HUES48 (cell line): Measurements from ENCODE around the gene KIF18B.
A peak's percentile ranks its signal among the peaks of the same experiment; 100 is the strongest.

Experiments used
- H3K27ac ChIP-seq: one replicate; pipeline ENCODE4 v1.7.0; 2013; ENCODE audit warnings: low read depth, low read length, inconsistent platforms
- H3K27me3 ChIP-seq: 2 replicates; pipeline ENCODE4 v1.6.1; 2013; ENCODE audit warnings: mild to moderate bottlenecking, low read length; ENCODE audit not compliant: control insufficient read depth, insufficient read depth
- H3K36me3 ChIP-seq: 2 replicates; pipeline ENCODE4 v1.6.1; 2013; ENCODE audit warnings: low read length; ENCODE audit not compliant: control insufficient read depth, insufficient read depth
- H3K4me1 ChIP-seq: 2 replicates; pipeline ENCODE4 v1.6.1; 2013; ENCODE audit warnings: mild to moderate bottlenecking, low read length; ENCODE audit not compliant: control insufficient read depth, insufficient read depth
- H3K4me3 ChIP-seq: 2 replicates; pipeline ENCODE4 v1.5.1; 2013; ENCODE audit warnings: mild to moderate bottlenecking, low read depth, low read length
- H3K9ac ChIP-seq: 2 replicates; pipeline ENCODE4 v1.6.1; 2013; ENCODE audit warnings: mild to moderate bottlenecking, low read depth, low read length, moderate library complexity
- H3K9me3 ChIP-seq: 2 replicates; pipeline ENCODE4 v1.6.1; 2013; ENCODE audit warnings: low read length; ENCODE audit not compliant: control insufficient read depth, insufficient read depth

Gene KIF18B

GRCh38 chr17:44901411-44901921, 46.1 kb downstream of the KIF18B start:
- no peak overlapping the region for H3K27ac ChIP-seq
- no peaks in the 10 kb centered on the region; the same call in 1 of the 2 replicates for H3K4me1 ChIP-seq
- no peak overlapping the region for H3K4me3 ChIP-seq
- no peaks in the 10 kb centered on the region for H3K27me3 ChIP-seq
- no peak overlapping the region for H3K9ac ChIP-seq
- peaks cover 3% of the 10 kb centered on the region; the same call in 1 of the 2 replicates for H3K36me3 ChIP-seq
- H3K9me3 ChIP-seq: no peaks in the 10 kb centered on the region

- Histone ChIP-seq H3K36me3 (peaks cover 6% of the 10 kb centered on the region), H3K27ac (no peak overlapping the region), H3K9me3 (no peaks in the 10 kb centered on the region), H3K4me3 (no peak overlapping the region), H3K27me3 (no peaks in the 10 kb centered on the region), H3K9ac (no peak overlapping the region), H3K4me1 (no peaks in the 10 kb centered on the region; the same call in 1 of the 2 replicates)
Measured at GRCh38 chr17:44900894-44901293, 46.7 kb downstream of the KIF18B start.

- no peaks in the 10 kb centered on the region for H3K4me1 ChIP-seq
- H3K27me3 ChIP-seq: no peaks in the 10 kb centered on the region
Measured at GRCh38 chr17:44899074-44899782, 48.3 kb downstream of the KIF18B start, which contains the start of gene EFTUD2. TSS of gene EFTUD2 (minus strand) at chr17:44899445. CDS start at chr17:44894521, 4,924 bp downstream.

GRCh38 chr17:44898768-44899073, 48.9 kb downstream of the KIF18B start:
- Histone ChIP-seq H3K4me3 (peak overlapping the region; percentile 98), H3K36me3 (peaks cover 21% of the 10 kb centered on the region), H3K27me3 (no peaks in the 10 kb centered on the region), H3K9me3 (no peaks in the 10 kb centered on the region), H3K4me1 (no peaks in the 10 kb centered on the region), H3K27ac (peak overlapping the region; percentile 100), H3K9ac (peak overlapping the region; percentile 100)

More at GRCh38 chr17:44899074-44899782, 48.3 kb downstream of the KIF18B start, which contains the start of gene EFTUD2:
- H3K9ac ChIP-seq: peak within 1 kb of the TSS; percentile 100
- no peaks in the 10 kb centered on the region for H3K9me3 ChIP-seq
- H3K27ac ChIP-seq: peak within 1 kb of the TSS; percentile 100
- peak within 1 kb of the TSS; percentile 98 for H3K4me3 ChIP-seq
- H3K36me3 ChIP-seq: peaks cover 16% of the 10 kb centered on the region

- peaks cover 50% of the 10 kb centered on the region for H3K36me3 ChIP-seq
- no peaks in the 10 kb centered on the region for H3K27me3 ChIP-seq
- no peak overlapping the region for H3K27ac ChIP-seq
- no peak overlapping the region for H3K9ac ChIP-seq
- H3K9me3 ChIP-seq: no peaks in the 10 kb centered on the region
- H3K4me1 ChIP-seq: peaks cover 3% of the 10 kb centered on the region; the same call in 1 of the 2 replicates
- no peak overlapping the region for H3K4me3 ChIP-seq
Measured at GRCh38 chr17:44894642-44895041, 52.9 kb downstream of the KIF18B start.

- Histone ChIP-seq H3K27me3 (no peaks in the 10 kb centered on the region), H3K9ac (no peak overlapping the region), H3K4me3 (no peak overlapping the region), H3K4me1 (peaks cover 3% of the 10 kb centered on the region; the same call in 1 of the 2 replicates), H3K36me3 (peaks cover 64% of the 10 kb centered on the region), H3K27ac (peak overlapping the region; percentile 79), H3K9me3 (no peaks in the 10 kb centered on the region)
Measured at GRCh38 chr17:44892250-44892649, 55.3 kb downstream of the KIF18B start.

GRCh38 chr17:44889003-44889402, 58.6 kb downstream of the KIF18B start:
- no peak overlapping the region for H3K4me3 ChIP-seq
- peaks cover 78% of the 10 kb centered on the region for H3K36me3 ChIP-seq
- H3K9me3 ChIP-seq: no peaks in the 10 kb centered on the region
- H3K27ac ChIP-seq: no peak overlapping the region
- H3K9ac ChIP-seq: no peak overlapping the region
- H3K4me1 ChIP-seq: peaks cover 3% of the 10 kb centered on the region; the same call in 1 of the 2 replicates
- no peaks in the 10 kb centered on the region for H3K27me3 ChIP-seq

GRCh38 chr17:44887971-44888954, 59.3 kb downstream of the KIF18B start:
- H3K9ac ChIP-seq: no peak overlapping the region
- H3K27ac ChIP-seq: no peak overlapping the region
- no peaks in the 10 kb centered on the region for H3K9me3 ChIP-seq
- peaks cover 3% of the 10 kb centered on the region; the same call in 1 of the 2 replicates for H3K4me1 ChIP-seq
- H3K4me3 ChIP-seq: no peak overlapping the region
- no peaks in the 10 kb centered on the region for H3K27me3 ChIP-seq
- H3K36me3 ChIP-seq: peaks cover 80% of the 10 kb centered on the region

GRCh38 chr17:44887016-44887415, 60.6 kb downstream of the KIF18B start:
- H3K9ac ChIP-seq: no peak overlapping the region
- H3K27ac ChIP-seq: no peak overlapping the region

GRCh38 chr17:44884941-44885340, 62.6 kb downstream of the KIF18B start:
- Histone ChIP-seq H3K4me1 (no peaks in the 10 kb centered on the region), H3K9ac (no peak overlapping the region), H3K27ac (no peak overlapping the region), H3K27me3 (no peaks in the 10 kb centered on the region), H3K36me3 (peaks cover 87% of the 10 kb centered on the region), H3K9me3 (no peaks in the 10 kb centered on the region), H3K4me3 (no peak overlapping the region)

More at GRCh38 chr17:44887016-44887415, 60.6 kb downstream of the KIF18B start:
- no peak overlapping the region for H3K4me3 ChIP-seq
- H3K4me1 ChIP-seq: peaks cover under 1% of the 10 kb centered on the region; the same call in 1 of the 2 replicates
- H3K36me3 ChIP-seq: peaks cover 81% of the 10 kb centered on the region
- no peaks in the 10 kb centered on the region for H3K27me3 ChIP-seq
- H3K9me3 ChIP-seq: no peaks in the 10 kb centered on the region
